Measurements from ENCODE around the gene CCR3. TPM values are rescaled to one million over a fixed set of nuclear protein-coding genes. Genes with fewer than 3 reads are reported as not detected.

Gene CCR3
- polyA plus RNA-seq, 1 donor (not counting 4 experiments of a cell fraction or from before 2014, with no cell fraction given): 0.16 TPM

GRCh38 chr3:46289966-46290365 is 47.7 kb downstream of the CCR3 start:
- H3K9me3 ChIP-seq (ENCODE audit: control insufficient read depth, low read depth, low read length): no peaks in the 10 kb centered on the region
- no peaks in the 10 kb centered on the region for H3K79me2 ChIP-seq (ENCODE audit: control insufficient read depth, insufficient read depth, low read length)
- no peak overlapping the region for H2AFZ ChIP-seq (ENCODE audit: control insufficient read depth, low read length)
- FAIRE-seq: no peak
- no peaks in the 10 kb centered on the region for H3K36me3 ChIP-seq (ENCODE audit: control insufficient read depth in 2 of 2, extremely low read depth in 1 of 2, insufficient read depth in 2 of 2, low read length in 2 of 2)
- dilution Hi-C loops (cut with MboI; ENCODE audit: extremely low pct_ligation_motif_present, low sequenced_read_pairs): no loop called here
- H3K9me1 ChIP-seq (ENCODE audit: control insufficient read depth, extremely low read depth, insufficient read depth, low read length): no peaks in the 10 kb centered on the region
- no peak overlapping the region for H3K9ac ChIP-seq (ENCODE audit: control insufficient read depth, extremely low read depth, insufficient read depth, low read length)
- TF ChIP-seq EZH2 (IDR thresholded peaks at IDR 0.05; ENCODE audit: low read length): no peak
- TF ChIP-seq, protein P1, sequence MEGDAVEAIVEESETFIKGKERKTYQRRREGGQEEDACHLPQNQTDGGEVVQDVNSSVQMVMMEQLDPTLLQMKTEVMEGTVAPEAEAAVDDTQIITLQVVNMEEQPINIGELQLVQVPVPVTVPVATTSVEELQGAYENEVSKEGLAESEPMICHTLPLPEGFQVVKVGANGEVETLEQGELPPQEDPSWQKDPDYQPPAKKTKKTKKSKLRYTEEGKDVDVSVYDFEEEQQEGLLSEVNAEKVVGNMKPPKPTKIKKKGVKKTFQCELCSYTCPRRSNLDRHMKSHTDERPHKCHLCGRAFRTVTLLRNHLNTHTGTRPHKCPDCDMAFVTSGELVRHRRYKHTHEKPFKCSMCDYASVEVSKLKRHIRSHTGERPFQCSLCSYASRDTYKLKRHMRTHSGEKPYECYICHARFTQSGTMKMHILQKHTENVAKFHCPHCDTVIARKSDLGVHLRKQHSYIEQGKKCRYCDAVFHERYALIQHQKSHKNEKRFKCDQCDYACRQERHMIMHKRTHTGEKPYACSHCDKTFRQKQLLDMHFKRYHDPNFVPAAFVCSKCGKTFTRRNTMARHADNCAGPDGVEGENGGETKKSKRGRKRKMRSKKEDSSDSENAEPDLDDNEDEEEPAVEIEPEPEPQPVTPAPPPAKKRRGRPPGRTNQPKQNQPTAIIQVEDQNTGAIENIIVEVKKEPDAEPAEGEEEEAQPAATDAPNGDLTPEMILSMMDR (optimal IDR thresholded peaks at IDR 0.05 in 1 of 3, IDR thresholded peaks at IDR 0.05 in 1 of 3, conservative IDR thresholded peaks at IDR 0.05 in 1 of 3; ENCODE audit: extremely low read depth in 1 of 3, insufficient read depth in 2 of 3, low read length in 3 of 3): no peak
- no peak overlapping the region for H3K27ac ChIP-seq (ENCODE audit: control insufficient read depth, insufficient read depth, low read length)
- no peak overlapping the region for H3K4me3 ChIP-seq (ENCODE audit: control insufficient read depth in 2 of 3, extremely low read depth in 1 of 3, insufficient read depth in 2 of 3, low read depth in 1 of 3, low read length in 3 of 3)
- no peaks in the 10 kb centered on the region for H3K4me1 ChIP-seq (ENCODE audit: control insufficient read depth, extremely low read depth, insufficient read depth, low read length)
- no peak overlapping the region for H3K4me2 ChIP-seq (ENCODE audit: control insufficient read depth, extremely low read depth, insufficient read depth, low read depth, low read length)
- no peak for DNase-seq (ENCODE audit: low read depth, low spot score)
- no peaks in the 10 kb centered on the region for H4K20me1 ChIP-seq (ENCODE audit: control insufficient read depth, extremely low read depth, insufficient read depth, low read length)
- no peaks in the 10 kb centered on the region for H3K27me3 ChIP-seq (ENCODE audit: control insufficient read depth, extremely low read depth, insufficient read depth, low read length)

GRCh38 chr3:46291046-46291445 is 48.8 kb downstream of the CCR3 start:
- Histone ChIP-seq H3K4me1 (ENCODE audit: control insufficient read depth, extremely low read depth, insufficient read depth, low read length) (no peaks in the 10 kb centered on the region), H3K27ac (ENCODE audit: control insufficient read depth, insufficient read depth, low read length) (no peak overlapping the region), H3K9me1 (ENCODE audit: control insufficient read depth, extremely low read depth, insufficient read depth, low read length) (no peaks in the 10 kb centered on the region), H3K27me3 (ENCODE audit: control insufficient read depth, extremely low read depth, insufficient read depth, low read length) (no peaks in the 10 kb centered on the region), H2AFZ (ENCODE audit: control insufficient read depth, low read length) (no peak overlapping the region), H4K20me1 (ENCODE audit: control insufficient read depth, extremely low read depth, insufficient read depth, low read length) (no peaks in the 10 kb centered on the region), H3K4me3 (ENCODE audit: control insufficient read depth in 2 of 3, extremely low read depth in 1 of 3, insufficient read depth in 2 of 3, low read depth in 1 of 3, low read length in 3 of 3) (no peak overlapping the region), H3K79me2 (ENCODE audit: control insufficient read depth, insufficient read depth, low read length) (no peaks in the 10 kb centered on the region), H3K9me3 (ENCODE audit: control insufficient read depth, low read depth, low read length) (no peaks in the 10 kb centered on the region), H3K36me3 (ENCODE audit: control insufficient read depth in 2 of 2, extremely low read depth in 1 of 2, insufficient read depth in 2 of 2, low read length in 2 of 2) (no peaks in the 10 kb centered on the region), H3K4me2 (ENCODE audit: control insufficient read depth, extremely low read depth, insufficient read depth, low read depth, low read length) (no peak overlapping the region), H3K9ac (ENCODE audit: control insufficient read depth, extremely low read depth, insufficient read depth, low read length) (no peak overlapping the region)
- FAIRE-seq: no peak
- DNase-seq (ENCODE audit: low read depth, low spot score): no peak
- dilution Hi-C loops (cut with MboI; ENCODE audit: extremely low pct_ligation_motif_present, low sequenced_read_pairs): no loop called here
- no peak for TF ChIP-seq EZH2 (IDR thresholded peaks at IDR 0.05; ENCODE audit: low read length)
- TF ChIP-seq, protein P1 (optimal IDR thresholded peaks at IDR 0.05 in 1 of 3, IDR thresholded peaks at IDR 0.05 in 1 of 3, conservative IDR thresholded peaks at IDR 0.05 in 1 of 3; ENCODE audit: extremely low read depth in 1 of 3, insufficient read depth in 2 of 3, low read length in 3 of 3): no peak
